A549 (cell line): ENCODE results near the gene UPF2. TPM values are rescaled to one million over a fixed set of nuclear protein-coding genes. Genes with fewer than 3 reads are reported as not detected.

Experiments used
- ATAC-seq, 2 experiments: fragments of 200-7000 bp in 1 of 2; fragments of >200 bp in 1 of 2; cut with Nextera tagmentation in 1 of 2; cut with Tn5 transposase in 1 of 2; 3 replicates each; pipeline versions ENCODE4 v1.8.0 to v1.9.1; 2018 to 2020; ENCODE audit warnings: mild to moderate bottlenecking in 1 of 2, moderate library complexity in 1 of 2
- CTCF ChIA-PET: fragments of 300-600 bp; sonication (Branson Sonifier 250); formaldehyde crosslinking; extraction: SDS; loops from one replicate; lab custom pipeline; 2021; ENCODE audit warnings: antibody characterized with exemption, inconsistent platforms; lab: Yijun Ruan, JAX
- POLR2A ChIA-PET: fragments of 350-600 bp; formaldehyde crosslinking; extraction: SDS; loops from one replicate; lab custom pipeline; 2021; ENCODE audit warnings: antibody characterized with exemption, inconsistent platforms; lab: Yijun Ruan, JAX
- DNase-seq, 2 experiments: peaks; one replicate each; pipeline versions ENCODE4 v3.0.0 to v3.0.0-alpha.2; 2011 to 2016; ENCODE audit warnings: low read depth in 1 of 2, low spot score in 1 of 2
- FAIRE-seq: peaks from 2 replicates; lab custom pipeline; 2011; peaks lifted over from hg19 to GRCh38; lab: Jason Lieb, UNC
- H3K27ac ChIP-seq, 2 experiments: fragments of >200 bp; sonication (Bioruptor Twin); formaldehyde crosslinking; 3 replicates each; pipeline ENCODE4 v1.5.1; 2016 to 2017
- H3K4me1 ChIP-seq: fragments of >200 bp; sonication (Bioruptor Twin); formaldehyde crosslinking; 3 replicates; pipeline ENCODE4 v1.6.1; 2016
- H3K4me2 ChIP-seq: fragments of >200 bp; sonication (Bioruptor Twin); formaldehyde crosslinking; 3 replicates; pipeline ENCODE4 v1.6.1; 2016
- H3K4me3 ChIP-seq: fragments of >200 bp; sonication (Bioruptor Twin); formaldehyde crosslinking; 3 replicates; pipeline ENCODE4 v1.5.1; 2016
- H3K9me3 ChIP-seq: fragments of >200 bp; sonication (Bioruptor Twin); formaldehyde crosslinking; 3 replicates; pipeline ENCODE4 v1.6.1; 2016
- BCL3 ChIP-seq: fragments of >200 bp; sonication (Bioruptor Twin); formaldehyde crosslinking; IDR thresholded peaks from 3 replicates; pipeline ENCODE4 v1.6.1; 2016
- CEBPB ChIP-seq, 2 experiments: fragments of >200 bp in 1 of 2; sonication (Bioruptor Twin) in 1 of 2; formaldehyde crosslinking in 1 of 2; IDR thresholded peaks; 2 replicates each; pipeline ENCODE4 v1.6.1; 2012 to 2016
- CHD4 ChIP-seq: fragments of 200-600 bp; sonication (generic); IDR thresholded peaks from 2 replicates; pipeline ENCODE4 v1.6.1; 2016; ENCODE audit warnings: antibody characterized with exemption, mild to moderate bottlenecking, borderline replicate concordance
- ESRRA ChIP-seq: fragments of 150-350 bp; IDR thresholded peaks from 2 replicates; pipeline ENCODE4 v1.6.1; 2014; ENCODE audit warnings: mild to moderate bottlenecking, low read length, borderline replicate concordance
- GATA3 ChIP-seq: IDR thresholded peaks from 2 replicates; pipeline ENCODE4 v1.6.1; 2012; ENCODE audit warnings: borderline replicate concordance
- HDAC2 ChIP-seq: fragments of 200-600 bp; sonication (generic); IDR thresholded peaks from 2 replicates; pipeline ENCODE4 v1.6.1; 2016
- HES2 ChIP-seq: fragments of >200 bp; sonication (Bioruptor Twin); formaldehyde crosslinking; IDR thresholded peaks from 2 replicates; pipeline ENCODE4 v1.6.1; 2016
- HOXA7 ChIP-seq: fragments of 250-450 bp; sonication (Bioruptor Pico); IDR thresholded peaks from 2 replicates; pipeline ENCODE4 v1.5.0; 2020; ENCODE audit warnings: mild to moderate bottlenecking, moderate library complexity
- JUN ChIP-seq, 2 experiments: fragments of >200 bp; sonication (Bioruptor Twin); formaldehyde crosslinking; IDR thresholded peaks; 2 replicates in 1 of 2; 3 replicates in 1 of 2; pipeline ENCODE4 v1.6.1; 2016 to 2017
- KDM1A ChIP-seq: fragments of 200-600 bp; sonication (generic); IDR thresholded peaks from 2 replicates; pipeline ENCODE4 v1.6.1; 2016; ENCODE audit warnings: low read depth, mild to moderate bottlenecking
- MAZ ChIP-seq: fragments of 150-350 bp; IDR thresholded peaks from 2 replicates; pipeline ENCODE4 v1.6.1; 2014; ENCODE audit warnings: antibody characterized with exemption, low read depth, low read length, borderline replicate concordance
- NFE2L2 ChIP-seq: fragments of 150-350 bp; conservative IDR thresholded peaks from 2 replicates; pipeline ENCODE4 v1.6.1; 2014; ENCODE audit warnings: low read length
- NR3C1 ChIP-seq: fragments of >200 bp; sonication (Bioruptor Twin); formaldehyde crosslinking; IDR thresholded peaks from 3 replicates; pipeline ENCODE4 v1.6.1; 2017
- REST ChIP-seq: fragments of 200-600 bp; sonication (generic); IDR thresholded peaks from 2 replicates; pipeline ENCODE4 v1.6.1; 2016; ENCODE audit warnings: antibody characterized with exemption, mild to moderate bottlenecking, moderate library complexity
- SMC3 ChIP-seq: fragments of >200 bp; sonication (Bioruptor Twin); formaldehyde crosslinking; IDR thresholded peaks from 3 replicates; pipeline ENCODE4 v1.6.1; 2018; ENCODE audit warnings: inconsistent platforms
- TP53 ChIP-seq: fragments of 250-450 bp; sonication (Bioruptor Pico); IDR thresholded peaks from 2 replicates; pipeline ENCODE4 v1.5.0; 2021; ENCODE audit warnings: mild to moderate bottlenecking, moderate library complexity
- ZFP36 ChIP-seq: fragments of 450-650 bp; IDR thresholded peaks from 2 replicates; pipeline ENCODE4 v1.6.1; 2014; ENCODE audit warnings: borderline replicate concordance; ENCODE audit not compliant: partially characterized antibody
- ZSCAN20 ChIP-seq: fragments of 250-450 bp; sonication (Bioruptor Pico); IDR thresholded peaks from 2 replicates; pipeline ENCODE4 v1.8.0; 2022; ENCODE audit warnings: mild to moderate bottlenecking, moderate library complexity
- WGBS: methylation state at CpG from one replicate; pipeline ENCODE4 v1.1.6; 2017; ENCODE audit errors: missing lambda C conversion rate; 5-methylcytosine and 5-hydroxymethylcytosine counted together
- polyA plus RNA-seq, 4 experiments: library from polyadenylated mRNA; depleted of rRNA in 3 of 4; stranded (reverse); fragments of >200 nt; fragmentation: RNase III in 1 of 4; extraction: RNeasy Plus Mini Kit Qiagen cat#74134 plus additional on column Dnase treatment in 1 of 4; gene quantifications; 2 replicates in 3 of 4; 3 replicates in 1 of 4; pipeline ENCODE4 v1.2.3, GENCODE V29; 2011 to 2017
- TF ChIP-seq, protein P1 (sequence below): fragments of 450-650 bp; IDR thresholded peaks from 2 replicates; pipeline ENCODE4 v1.6.1; 2014; ENCODE audit warnings: antibody characterized with exemption
- TF ChIP-seq, protein P2 (sequence below): fragments of 150-350 bp; IDR thresholded peaks from 2 replicates; pipeline ENCODE4 v1.6.1; 2014; ENCODE audit warnings: low read depth, mild to moderate bottlenecking, low read length

The UPF2 gene
- polyA plus RNA-seq, 2 of the 4 experiments (the other 2 are of a cell fraction), result 16.5 to 21.6 TPM

DNA sequence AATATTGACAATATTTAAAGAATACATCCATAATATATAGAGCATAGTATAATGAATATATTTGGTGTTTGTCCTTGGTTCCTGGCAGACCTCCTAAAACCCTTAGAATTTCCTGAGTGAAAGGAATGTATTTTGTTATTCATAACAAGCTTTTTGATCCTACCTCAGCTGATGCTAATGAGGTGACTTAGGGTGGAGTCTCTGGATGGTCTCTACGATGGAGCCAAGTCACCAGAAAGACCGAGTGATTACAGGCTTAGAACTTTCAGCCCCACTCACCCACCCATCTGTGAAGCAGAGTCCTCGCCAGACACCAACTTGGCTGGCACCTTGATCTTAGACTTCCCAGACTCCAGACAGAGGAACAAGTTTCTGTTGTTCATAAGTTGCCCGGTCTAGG is 35.9 kb downstream of the UPF2 start (continued):
- TF ChIP-seq KDM1A (no peak), BCL3 (no peak), NFE2L2 (no peak), SMC3 (no peak)
- TF ChIP-seq, all 56 proteins: peak for 0

DNA sequence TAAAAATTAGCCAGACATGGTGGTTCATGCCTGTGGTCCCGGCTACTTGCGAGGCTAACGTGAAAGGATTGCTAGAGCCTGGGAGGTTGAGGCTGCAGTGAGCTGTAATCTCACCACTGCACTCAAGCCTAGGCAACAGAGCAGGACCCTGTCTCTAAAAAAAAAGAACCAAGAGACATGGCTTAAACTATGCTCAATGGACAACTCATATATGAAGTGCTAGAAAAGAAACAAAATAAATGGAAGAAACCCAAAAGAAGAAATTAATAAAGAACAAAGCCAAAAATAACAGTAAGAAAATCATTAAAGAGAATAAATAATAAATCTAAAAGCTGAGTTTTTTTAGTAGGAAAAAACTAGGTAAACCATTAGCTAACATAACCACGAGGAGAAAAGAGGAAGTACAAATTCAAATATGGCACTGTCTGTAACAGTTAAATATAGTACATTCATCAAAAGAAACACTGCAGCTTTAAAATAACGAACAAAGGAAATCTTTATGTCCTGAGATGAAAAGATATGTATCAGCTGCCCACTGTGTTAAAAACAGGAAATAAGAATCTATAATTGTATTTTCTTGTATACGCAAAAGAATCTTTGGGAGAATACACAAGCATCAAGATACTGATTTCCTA is 48.7 kb downstream of the UPF2 start:
- ATAC-seq, result no peak
- CTCF ChIA-PET, result interaction anchor here (0.6 to 1.5 kb wide), 3 partner anchors 8 to 664 kb away, joined by 3 read pairs; no protein-coding TSS in a partner anchor
- DNase-seq, result no peak
- TF ChIP-seq CEBPB (IDR thresholded peaks at IDR 0.05) (no peak), HDAC2 (no peak), GATA3 (no peak), MAZ (no peak), HOXA7 (CRISPR knock-in tag) (no peak), HES2 (no peak), TP53 (CRISPR knock-in tag) (no peak), KDM1A (no peak), REST (no peak), ESRRA (no peak), JUN (IDR thresholded peaks at IDR 0.05) (no peak), NR3C1 (no peak), ZSCAN20 (CRISPR knock-in tag) (no peak), CHD4 (no peak), ZFP36 (no peak)
- TF ChIP-seq, protein P1, sequence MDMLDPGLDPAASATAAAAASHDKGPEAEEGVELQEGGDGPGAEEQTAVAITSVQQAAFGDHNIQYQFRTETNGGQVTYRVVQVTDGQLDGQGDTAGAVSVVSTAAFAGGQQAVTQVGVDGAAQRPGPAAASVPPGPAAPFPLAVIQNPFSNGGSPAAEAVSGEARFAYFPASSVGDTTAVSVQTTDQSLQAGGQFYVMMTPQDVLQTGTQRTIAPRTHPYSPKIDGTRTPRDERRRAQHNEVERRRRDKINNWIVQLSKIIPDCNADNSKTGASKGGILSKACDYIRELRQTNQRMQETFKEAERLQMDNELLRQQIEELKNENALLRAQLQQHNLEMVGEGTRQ, result no peak
- TF ChIP-seq, protein P2, sequence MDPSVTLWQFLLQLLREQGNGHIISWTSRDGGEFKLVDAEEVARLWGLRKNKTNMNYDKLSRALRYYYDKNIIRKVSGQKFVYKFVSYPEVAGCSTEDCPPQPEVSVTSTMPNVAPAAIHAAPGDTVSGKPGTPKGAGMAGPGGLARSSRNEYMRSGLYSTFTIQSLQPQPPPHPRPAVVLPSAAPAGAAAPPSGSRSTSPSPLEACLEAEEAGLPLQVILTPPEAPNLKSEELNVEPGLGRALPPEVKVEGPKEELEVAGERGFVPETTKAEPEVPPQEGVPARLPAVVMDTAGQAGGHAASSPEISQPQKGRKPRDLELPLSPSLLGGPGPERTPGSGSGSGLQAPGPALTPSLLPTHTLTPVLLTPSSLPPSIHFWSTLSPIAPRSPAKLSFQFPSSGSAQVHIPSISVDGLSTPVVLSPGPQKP, result no peak
- no peak for FAIRE-seq
- no peak overlapping the region for H3K27ac ChIP-seq
- POLR2A ChIA-PET, result no interaction called here
- no peak overlapping the region for H3K4me3 ChIP-seq
- no peaks in the 10 kb centered on the region for H3K9me3 ChIP-seq
- H3K4me2 ChIP-seq, result no peak overlapping the region
- 80% methylated on average over 6 of the region's 6 CpGs for WGBS
- no peaks in the 10 kb centered on the region for H3K4me1 ChIP-seq
